K562 (cell line): ENCODE measurements around the gene SIGLEC14.

ENCODE experiments used
- GATAD2A ChIP-seq: fragments of 450-650 bp; IDR thresholded peaks from 2 replicates; pipeline ENCODE4 v1.6.1; 2017
- KLF13 ChIP-seq: fragments of 450-650 bp; IDR thresholded peaks from 2 replicates; pipeline ENCODE4 v1.6.1; 2016; ENCODE audit warnings: missing genetic modification characterization, low read depth, mild to moderate bottlenecking, missing compliant biosample characterization, moderate library complexity, borderline replicate concordance
- NBN ChIP-seq: fragments of 450-650 bp; IDR thresholded peaks from 2 replicates; pipeline ENCODE4 v1.6.1; 2016; ENCODE audit warnings: low read depth, mild to moderate bottlenecking
- NCOR1 ChIP-seq: fragments of 450-650 bp; IDR thresholded peaks from 2 replicates; pipeline ENCODE4 v1.6.1; 2016; ENCODE audit warnings: mild to moderate bottlenecking, moderate library complexity
- RBM39 ChIP-seq: fragments of 200-400 bp; formaldehyde crosslinking; optimal IDR thresholded peaks from 2 replicates; pipeline ENCODE3; 2018; ENCODE audit warnings: low read depth, low read length
- TSC22D4 ChIP-seq: fragments of 450-650 bp; IDR thresholded peaks from 2 replicates; pipeline ENCODE4 v1.6.1; 2016; ENCODE audit warnings: missing genetic modification characterization, missing biosample characterization, control low read depth
- ZNF436 ChIP-seq: fragments of 250-450, 450-650 bp; sonication (Bioruptor Pico); formaldehyde crosslinking; IDR thresholded peaks from 2 replicates; pipeline ENCODE4 v1.7.0; 2020; ENCODE audit warnings: mild to moderate bottlenecking
- ZNF766 ChIP-seq: fragments of 200-800 bp; sonication (Bioruptor generic); conservative IDR thresholded peaks from 2 replicates; pipeline ENCODE4 v1.6.1; 2016; ENCODE audit warnings: missing genetic modification characterization, missing compliant biosample characterization
- ZNF785 ChIP-seq: fragments of 250-450 bp; sonication (Bioruptor Pico); IDR thresholded peaks from 2 replicates; pipeline ENCODE4 v1.4.0; 2020; ENCODE audit warnings: mild to moderate bottlenecking
- TF ChIP-seq, protein P1 (sequence below): fragments of 450-650 bp; IDR thresholded peaks from one replicate; pipeline ENCODE4 v1.6.1; 2018; ENCODE audit warnings: mild to moderate bottlenecking, moderate library complexity; ENCODE audit not compliant: partially characterized antibody
- TF ChIP-seq, protein P2 (sequence below), 3 experiments: IDR thresholded peaks in 2 of 3; conservative IDR thresholded peaks in 1 of 3; 2 replicates each; pipeline ENCODE4 v1.5.1; 2011 to 2012; ENCODE audit warnings: low read length in 3 of 3, mild to moderate bottlenecking in 3 of 3, control low read depth in 2 of 3, improper control_type of control experiment in 1 of 3, inconsistent platforms in 1 of 3, low read depth in 1 of 3, mixed read lengths in 1 of 3, moderate library complexity in 1 of 3; ENCODE audit not compliant: insufficient read depth in 2 of 3

DNA sequence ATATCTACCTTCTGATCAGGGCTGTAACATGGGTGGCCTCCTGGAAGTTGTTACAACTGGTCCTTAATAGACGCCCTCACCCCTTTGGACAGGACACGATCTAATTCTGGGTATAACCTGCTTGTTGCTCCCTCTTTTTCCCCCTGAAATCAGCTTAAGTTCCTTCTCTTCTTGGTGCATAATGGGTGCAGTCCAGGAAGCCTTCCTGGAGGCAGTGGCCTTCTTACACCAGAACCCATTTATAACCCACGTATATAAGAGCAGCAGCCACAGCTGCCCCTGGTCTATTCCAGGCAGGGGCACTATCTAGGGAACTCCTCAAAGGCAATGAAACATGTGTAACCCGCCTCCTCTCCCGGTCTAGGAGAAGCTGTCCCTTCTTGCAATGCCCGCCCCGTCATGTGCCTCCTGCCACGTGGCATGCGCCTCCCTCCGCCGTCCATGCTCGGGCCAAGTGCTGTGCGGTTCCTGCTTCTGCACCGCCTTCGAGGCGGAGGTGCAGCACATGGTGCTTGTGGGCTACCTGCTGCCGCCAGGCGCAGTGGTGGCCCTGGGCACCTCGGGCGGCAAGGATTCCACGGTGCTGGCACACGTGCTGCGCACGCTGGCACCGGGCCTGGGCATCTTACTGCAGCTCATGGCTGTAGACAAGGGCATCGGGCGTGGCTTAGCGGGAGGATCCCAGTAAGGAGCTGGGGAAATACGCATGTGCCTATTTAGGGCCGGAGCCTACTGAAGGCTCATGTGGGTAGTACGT lies 48.3 kb downstream of the SIGLEC14 start:
- no peak for TF ChIP-seq ZNF785 (CRISPR knock-in tag)
- no peak for TF ChIP-seq NCOR1
- no peak for TF ChIP-seq GATAD2A
- TF ChIP-seq, protein P1, sequence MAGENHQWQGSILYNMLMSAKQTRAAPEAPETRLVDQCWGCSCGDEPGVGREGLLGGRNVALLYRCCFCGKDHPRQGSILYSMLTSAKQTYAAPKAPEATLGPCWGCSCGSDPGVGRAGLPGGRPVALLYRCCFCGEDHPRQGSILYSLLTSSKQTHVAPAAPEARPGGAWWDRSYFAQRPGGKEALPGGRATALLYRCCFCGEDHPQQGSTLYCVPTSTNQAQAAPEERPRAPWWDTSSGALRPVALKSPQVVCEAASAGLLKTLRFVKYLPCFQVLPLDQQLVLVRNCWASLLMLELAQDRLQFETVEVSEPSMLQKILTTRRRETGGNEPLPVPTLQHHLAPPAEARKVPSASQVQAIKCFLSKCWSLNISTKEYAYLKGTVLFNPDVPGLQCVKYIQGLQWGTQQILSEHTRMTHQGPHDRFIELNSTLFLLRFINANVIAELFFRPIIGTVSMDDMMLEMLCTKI: no peak
- no peak for TF ChIP-seq KLF13 (tag)
- no peak for TF ChIP-seq NBN
- TF ChIP-seq ZNF436 (CRISPR knock-in tag): no peak
- TF ChIP-seq, protein P2, sequence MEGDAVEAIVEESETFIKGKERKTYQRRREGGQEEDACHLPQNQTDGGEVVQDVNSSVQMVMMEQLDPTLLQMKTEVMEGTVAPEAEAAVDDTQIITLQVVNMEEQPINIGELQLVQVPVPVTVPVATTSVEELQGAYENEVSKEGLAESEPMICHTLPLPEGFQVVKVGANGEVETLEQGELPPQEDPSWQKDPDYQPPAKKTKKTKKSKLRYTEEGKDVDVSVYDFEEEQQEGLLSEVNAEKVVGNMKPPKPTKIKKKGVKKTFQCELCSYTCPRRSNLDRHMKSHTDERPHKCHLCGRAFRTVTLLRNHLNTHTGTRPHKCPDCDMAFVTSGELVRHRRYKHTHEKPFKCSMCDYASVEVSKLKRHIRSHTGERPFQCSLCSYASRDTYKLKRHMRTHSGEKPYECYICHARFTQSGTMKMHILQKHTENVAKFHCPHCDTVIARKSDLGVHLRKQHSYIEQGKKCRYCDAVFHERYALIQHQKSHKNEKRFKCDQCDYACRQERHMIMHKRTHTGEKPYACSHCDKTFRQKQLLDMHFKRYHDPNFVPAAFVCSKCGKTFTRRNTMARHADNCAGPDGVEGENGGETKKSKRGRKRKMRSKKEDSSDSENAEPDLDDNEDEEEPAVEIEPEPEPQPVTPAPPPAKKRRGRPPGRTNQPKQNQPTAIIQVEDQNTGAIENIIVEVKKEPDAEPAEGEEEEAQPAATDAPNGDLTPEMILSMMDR (IDR thresholded peaks at IDR 0.05 in 2 of 3, conservative IDR thresholded peaks at IDR 0.05 in 1 of 3; ENCODE audit: insufficient read depth in 2 of 3, low read depth in 1 of 3, low read length in 3 of 3): no peak
- TF ChIP-seq TSC22D4: no peak
- TF ChIP-seq RBM39: no peak
- TF ChIP-seq ZNF766 (CRISPR knock-in tag): no peak
